CD14-positive monocyte (primary cell): ENCODE data around the gene MITF. TPM values are rescaled to one million over a fixed set of nuclear protein-coding genes. Genes with fewer than 3 reads are reported as not detected.

Experiments used
- DNase-seq, 3 donors: peaks; one replicate each; pipeline ENCODE4 v3.0.0-alpha.2; 2011 to 2022
- H2AFZ ChIP-seq: 2 replicates; pipeline ENCODE4 v1.6.0; 2012; ENCODE audit warnings: mild to moderate bottlenecking, low read depth, low read length, inconsistent platforms; ENCODE audit not compliant: insufficient read depth, poor library complexity, severe bottlenecking
- H3K27ac ChIP-seq, 2 donors: 1 replicate in 1 of 2; 2 replicates in 1 of 2; pipeline ENCODE4 v1.5.1; 2012 to 2013; ENCODE audit warnings: low read length in 2 of 2, control low read depth in 1 of 2, inconsistent platforms in 1 of 2, low read depth in 1 of 2, mild to moderate bottlenecking in 1 of 2
- H3K27me3 ChIP-seq, 2 donors: one replicate each; pipeline versions ENCODE4 v1.6.0 to v1.6.1; 2011 to 2013; ENCODE audit warnings: low read length in 2 of 2; ENCODE audit not compliant: control insufficient read depth in 2 of 2, insufficient read depth in 2 of 2
- H3K36me3 ChIP-seq, 2 donors: replicated peaks in 1 of 2; 1 replicate in 1 of 2; 2 replicates in 1 of 2; pipeline versions ENCODE4 v1.5.1 to v1.6.1; 2012 to 2013; ENCODE audit warnings: low read length in 2 of 2, control low read depth in 1 of 2, inconsistent platforms in 1 of 2, mild to moderate bottlenecking in 1 of 2; ENCODE audit not compliant: insufficient read depth in 2 of 2, control insufficient read depth in 1 of 2
- H3K4me1 ChIP-seq, 2 donors: 1 replicate in 1 of 2; 2 replicates in 1 of 2; pipeline versions ENCODE4 v1.5.1 to v1.6.1; 2012 to 2013; ENCODE audit warnings: low read length in 2 of 2, control low read depth in 1 of 2, inconsistent platforms in 1 of 2, mild to moderate bottlenecking in 1 of 2, moderate library complexity in 1 of 2; ENCODE audit not compliant: insufficient read depth in 2 of 2, control insufficient read depth in 1 of 2
- H3K4me2 ChIP-seq: replicated peaks from 2 replicates; pipeline ENCODE3; 2012; ENCODE audit warnings: low read length, moderate library complexity, mild to moderate bottlenecking; ENCODE audit not compliant: poor library complexity, severe bottlenecking; ENCODE audit errors: extremely low read depth
- H3K4me3 ChIP-seq, 3 experiments: fragments of 200-600 bp in 1 of 3; sonication (generic) in 1 of 3; replicated peaks in 1 of 3; 1 replicate in 2 of 3; 2 replicates in 1 of 3; pipeline ENCODE4 v1.5.1; 2011 to 2013; ENCODE audit warnings: low read length in 3 of 3, mild to moderate bottlenecking in 3 of 3, control low read depth in 2 of 3, low read depth in 2 of 3, inconsistent platforms in 1 of 3, moderate library complexity in 1 of 3
- H3K79me2 ChIP-seq: 2 replicates; pipeline ENCODE4 v1.6.0; 2012; ENCODE audit warnings: mild to moderate bottlenecking, control low read depth, inconsistent platforms, low read length, moderate library complexity; ENCODE audit not compliant: insufficient read depth
- H3K9ac ChIP-seq: 2 replicates; pipeline ENCODE4 v1.6.0; 2017; ENCODE audit warnings: low read length, mild to moderate bottlenecking; ENCODE audit not compliant: insufficient read depth, poor library complexity, severe bottlenecking
- H3K9me3 ChIP-seq, 2 donors: replicated peaks in 1 of 2; 1 replicate in 1 of 2; 2 replicates in 1 of 2; pipeline versions ENCODE4 v1.5.1 to v1.6.1; 2012 to 2013; ENCODE audit warnings: low read length in 2 of 2, control low read depth in 1 of 2; ENCODE audit not compliant: control insufficient read depth in 1 of 2, insufficient read depth in 1 of 2
- H4K20me1 ChIP-seq: 2 replicates; pipeline ENCODE4 v1.6.0; 2012; ENCODE audit warnings: mild to moderate bottlenecking, low read length, control low read depth, moderate library complexity; ENCODE audit not compliant: insufficient read depth
- H3K27ac Mint-ChIP-seq, 7 donors: one replicate each; pipeline ENCODE4 v1.8.0; 2020; ENCODE audit warnings: mild to moderate bottlenecking in 7 of 7, mixed read lengths in 7 of 7, moderate library complexity in 6 of 7, inconsistent platforms in 2 of 7
- H3K27me3 Mint-ChIP-seq, 3 donors: one replicate each; pipeline ENCODE4 v1.8.0; 2021 to 2022; ENCODE audit warnings: low read depth in 3 of 3, mild to moderate bottlenecking in 3 of 3, mixed read lengths in 3 of 3, moderate library complexity in 3 of 3, inconsistent platforms in 1 of 3
- H3K36me3 Mint-ChIP-seq, 2 donors: one replicate each; pipeline ENCODE4 v1.8.0; 2020; ENCODE audit warnings: mixed read lengths in 2 of 2, inconsistent platforms in 1 of 2, mild to moderate bottlenecking in 1 of 2
- H3K4me1 Mint-ChIP-seq: one replicate; pipeline ENCODE4 v1.8.0; 2020; ENCODE audit warnings: mild to moderate bottlenecking, mixed read lengths
- H3K4me3 Mint-ChIP-seq, 2 donors: one replicate each; pipeline ENCODE4 v1.8.0; 2020; ENCODE audit warnings: mild to moderate bottlenecking in 2 of 2, mixed read lengths in 2 of 2, moderate library complexity in 1 of 2
- H3K9me3 Mint-ChIP-seq, 7 donors: one replicate each; pipeline ENCODE4 v1.8.0; 2020 to 2022; ENCODE audit warnings: mixed read lengths in 7 of 7, mild to moderate bottlenecking in 6 of 7, moderate library complexity in 6 of 7, inconsistent platforms in 2 of 7
- CTCF ChIP-seq: fragments of 200-600 bp; IDR thresholded peaks from one replicate; pipeline ENCODE4 v1.8.0; 2022; ENCODE audit warnings: antibody characterized with exemption, mild to moderate bottlenecking
- WGBS: methylation state at CpG from one replicate; pipeline ENCODE4 v1.1.5; 2013; ENCODE audit warnings: missing lambda C conversion rate; ENCODE audit not compliant: insufficient coverage; 5-methylcytosine and 5-hydroxymethylcytosine counted together
- intact Hi-C, 2 donors: fragments of 100-400 bp; cut with micrococcal nuclease; formaldehyde crosslinking; loops; one replicate each; pipeline versions ENCODE4 v1.15.0 to v1.15.1; 2023
- polyA plus RNA-seq, 3 donors: library from polyadenylated mRNA; depleted of rRNA in 1 of 3; unstranded in 2 of 3; stranded (reverse) in 1 of 3; fragments of 300-500 nt in 2 of 3; fragments of >200 nt in 1 of 3; fragmentation: Illumina TruSeq in 2 of 3; gene quantifications; 1 replicate in 2 of 3; 2 replicates in 1 of 3; pipeline ENCODE4 v1.2.3, GENCODE V29; 2012 to 2021

MITF gene
- polyA plus RNA-seq, 3 donors, result 7.0 to 15.1 (median 12.1) TPM

GRCh38 chr3:69880069-69880640 lies 140.9 kb downstream of the MITF start:
- Histone ChIP-seq H3K27ac (peak overlapping the region in 1 of 2 donors; percentile 51), H2AFZ (no peak overlapping the region), H3K36me3 (peaks cover 0 to 9% of the 10 kb centered on the region in 2 donors), H3K4me2 (no peak overlapping the region), H3K4me3 (no peak overlapping the region), H3K27me3 (no peaks in the 10 kb centered on the region), H3K9ac (no peak overlapping the region), H3K9me3 (no peaks in the 10 kb centered on the region), H3K79me2 (no peaks in the 10 kb centered on the region), H4K20me1 (no peaks in the 10 kb centered on the region), H3K4me1 (peaks cover 8 to 15% of the 10 kb centered on the region in 2 donors)
- Mint-ChIP-seq H3K9me3 (peaks cover 0 to 2% (median 0%) of the 10 kb centered on the region in 7 donors), H3K36me3 (peaks cover 7 to 9% of the 10 kb centered on the region in 2 donors), H3K27ac (peak overlapping the region in 2 of 7 donors; percentile 22 to 31), H3K27me3 (no peaks in the 10 kb centered on the region), H3K4me3 (no peak overlapping the region), H3K4me1 (peaks cover 25% of the 10 kb centered on the region)
- no CpG with 5 or more reads among the region's 4 CpGs for WGBS
- DNase-seq, result no peak
- intact Hi-C loops, result no loop called here
- no peak for TF ChIP-seq CTCF

- no peak overlapping the region for H3K9ac ChIP-seq
- H3K27ac Mint-ChIP-seq, result peak overlapping the region in 1 of 7 donors; percentile 31
- peak in 1 of 3 donors; percentile 16 for DNase-seq
- H3K9me3 Mint-ChIP-seq, result peaks cover 0 to 2% (median 0%) of the 10 kb centered on the region in 7 donors
- no peak overlapping the region for H2AFZ ChIP-seq
- H3K27ac ChIP-seq, result peak overlapping the region in 1 of 2 donors; percentile 51
- H3K4me1 Mint-ChIP-seq, result peaks cover 25% of the 10 kb centered on the region
- peaks cover 8 to 15% of the 10 kb centered on the region in 2 donors for H3K4me1 ChIP-seq
- no peaks in the 10 kb centered on the region for H4K20me1 ChIP-seq
- H3K79me2 ChIP-seq, result no peaks in the 10 kb centered on the region
- H3K27me3 ChIP-seq, result no peaks in the 10 kb centered on the region
- whole genome bisulfite sequencing, result no CpG with 5 or more reads among the region's 1 CpG
- peaks cover 0 to 9% of the 10 kb centered on the region in 2 donors for H3K36me3 ChIP-seq
- H3K4me2 ChIP-seq, result peak overlapping the region; percentile 25
- H3K9me3 ChIP-seq, result no peaks in the 10 kb centered on the region
- no peaks in the 10 kb centered on the region for H3K27me3 Mint-ChIP-seq
- peaks cover 9 to 10% of the 10 kb centered on the region in 2 donors for H3K36me3 Mint-ChIP-seq
- TF ChIP-seq CTCF, result no peak
- peak overlapping the region in 1 of 3 experiments; percentile 5 for H3K4me3 ChIP-seq
- H3K4me3 Mint-ChIP-seq, result no peak overlapping the region
- intact Hi-C loops, result no loop called here
Observed at GRCh38 chr3:69881051-69881450, 141.8 kb downstream of the MITF start.
